HCT116 (cell line): ENCODE data around the gene CDYL2. TPM values are rescaled to one million over a fixed set of nuclear protein-coding genes. Genes with fewer than 3 reads are reported as not detected.

ENCODE experiments used
- ATAC-seq: fragments of 200-7000 bp; cut with Tn5 transposase; 2 replicates; pipeline ENCODE4 v1.9.1; 2020; ENCODE audit warnings: mild to moderate bottlenecking, moderate library complexity
- BruUV-seq: library from RNA; stranded (reverse); fragments of 400-500 nt; replicated peaks from 2 replicates; lab custom pipeline; 2021; lab: Mats Ljungman, UMichigan
- CTCF ChIA-PET: fragments of 300-600 bp; sonication (Branson Sonifier 250); formaldehyde crosslinking; loops from one replicate; lab custom pipeline; 2021; ENCODE audit warnings: antibody characterized with exemption; lab: Charles Lee
- POLR2A ChIA-PET: fragments of 300-600, 350-600 bp; sonication (Branson Sonifier 250); formaldehyde crosslinking; loops from one replicate; lab custom pipeline; 2021; ENCODE audit warnings: antibody characterized with exemption; lab: Charles Lee
- RAD21 ChIA-PET, 2 experiments: fragments of 300-600 bp; sonication (Branson Sonifier 250); formaldehyde crosslinking; loops; one replicate each; lab custom pipeline; 2023; ENCODE audit warnings: low total read pairs in 2 of 2; ENCODE audit not compliant: uncharacterized antibody in 2 of 2, unreplicated experiment in 2 of 2, low non-redundant PET in 1 of 2; lab: Charles Lee
- DNase-seq: peaks from one replicate; pipeline ENCODE4 v3.0.0-alpha.2; 2010; ENCODE audit warnings: low read depth, low spot score
- H2AFZ ChIP-seq: fragments of 200-600 bp; shearing (Covaris generic), sonication (generic); 2 replicates; pipeline ENCODE4 v1.6.1; 2017; ENCODE audit warnings: low read depth, mixed run types, mixed read lengths, antibody characterized with exemption, low read length; ENCODE audit not compliant: poor library complexity, severe bottlenecking
- H3K27ac ChIP-seq: 2 replicates; pipeline ENCODE4 v1.5.1; 2012; ENCODE audit warnings: low read depth, low read length
- H3K27me3 ChIP-seq: fragments of 200-600 bp; sonication (generic); 2 replicates; pipeline ENCODE4 v1.6.1; 2016; ENCODE audit warnings: mixed run types, low read length, mixed read lengths; ENCODE audit not compliant: insufficient read depth
- H3K36me3 ChIP-seq, 2 experiments: fragments of 200-500 bp in 1 of 2; fragments of 200-600 bp in 1 of 2; sonication (Bioruptor generic) in 1 of 2; sonication (generic) in 1 of 2; 2 replicates each; pipeline versions ENCODE4 v1.5.1 to v1.6.1; 2014 to 2016; ENCODE audit warnings: low read length in 2 of 2, inconsistent platforms in 1 of 2, mixed read lengths in 1 of 2, mixed run types in 1 of 2; ENCODE audit not compliant: insufficient read depth in 2 of 2, control insufficient read depth in 1 of 2
- H3K4me1 ChIP-seq, 2 experiments: fragments of 200-600 bp in 1 of 2; sonication (generic) in 1 of 2; 2 replicates each; pipeline versions ENCODE4 v1.5.1 to v1.6.1; 2012 to 2017; ENCODE audit warnings: low read length in 2 of 2, inconsistent platforms in 1 of 2, mild to moderate bottlenecking in 1 of 2, mixed read lengths in 1 of 2, mixed run types in 1 of 2, moderate library complexity in 1 of 2; ENCODE audit not compliant: insufficient read depth in 2 of 2, control insufficient read depth in 1 of 2
- H3K4me2 ChIP-seq: fragments of 200-600 bp; sonication (generic); 2 replicates; pipeline ENCODE4 v1.6.1; 2017; ENCODE audit warnings: mixed run types, low read length, mixed read lengths
- H3K4me3 ChIP-seq, 2 experiments: fragments of 200-600 bp in 1 of 2; sonication (generic) in 1 of 2; replicated peaks in 1 of 2; 2 replicates each; pipeline ENCODE4 v1.5.1; 2011 to 2016; ENCODE audit warnings: low read length in 2 of 2, control low read depth in 1 of 2, low read depth in 1 of 2, mild to moderate bottlenecking in 1 of 2, mixed read lengths in 1 of 2, mixed run types in 1 of 2
- H3K79me2 ChIP-seq: fragments of 200-600 bp; sonication (generic); 2 replicates; pipeline ENCODE4 v1.6.1; 2017; ENCODE audit warnings: mild to moderate bottlenecking, mixed run types, low read length, moderate library complexity, mixed read lengths; ENCODE audit not compliant: insufficient read depth
- H3K9ac ChIP-seq: fragments of 200-600 bp; sonication (generic); 2 replicates; pipeline ENCODE4 v1.6.1; 2016; ENCODE audit warnings: low read length, mixed read lengths
- H3K9me2 ChIP-seq: fragments of 200-600 bp; sonication (generic), shearing (Covaris generic); 2 replicates; pipeline ENCODE4 v1.6.1; 2017; ENCODE audit warnings: mixed run types, mild to moderate bottlenecking, moderate library complexity; ENCODE audit not compliant: insufficient read depth
- H3K9me3 ChIP-seq, 2 experiments: fragments of 200-500 bp in 1 of 2; fragments of 200-600 bp in 1 of 2; sonication (Bioruptor generic) in 1 of 2; sonication (generic) in 1 of 2; 2 replicates each; pipeline ENCODE4 v1.6.1; 2014 to 2017; ENCODE audit warnings: low read length in 2 of 2, mixed read lengths in 2 of 2, inconsistent platforms in 1 of 2, low read depth in 1 of 2, mild to moderate bottlenecking in 1 of 2, mixed run types in 1 of 2, moderate library complexity in 1 of 2; ENCODE audit not compliant: control insufficient read depth in 1 of 2, insufficient read depth in 1 of 2
- H4K20me1 ChIP-seq: fragments of 200-600 bp; sonication (generic), shearing (Covaris generic); 2 replicates; pipeline ENCODE4 v1.6.1; 2017; ENCODE audit warnings: mixed run types, mild to moderate bottlenecking, moderate library complexity; ENCODE audit not compliant: insufficient read depth
- CEBPB ChIP-seq: IDR thresholded peaks from 2 replicates; pipeline ENCODE4 v1.6.1; 2012; ENCODE audit warnings: low read depth
- EGR1 ChIP-seq: IDR thresholded peaks from 2 replicates; pipeline ENCODE4 v1.6.1; 2012; ENCODE audit warnings: low read depth
- ELF1 ChIP-seq: IDR thresholded peaks from 2 replicates; pipeline ENCODE4 v1.6.1; 2012; ENCODE audit warnings: low read depth, borderline replicate concordance
- EZH2 ChIP-seq: fragments of 200-600 bp; sonication (generic); IDR thresholded peaks from 2 replicates; pipeline ENCODE4 v1.6.1; 2017; ENCODE audit warnings: antibody characterized with exemption, mixed run types
- FOSL1 ChIP-seq: IDR thresholded peaks from 2 replicates; pipeline ENCODE4 v1.6.1; 2012; ENCODE audit warnings: low read depth
- JUND ChIP-seq: IDR thresholded peaks from 2 replicates; pipeline ENCODE4 v1.6.1; 2012
- RAD21 ChIP-seq: IDR thresholded peaks from 2 replicates; pipeline ENCODE4 v1.6.1; 2012; ENCODE audit warnings: low read depth, mild to moderate bottlenecking
- SIN3A ChIP-seq: IDR thresholded peaks from 2 replicates; pipeline ENCODE4 v1.6.1; 2012; ENCODE audit warnings: low read depth
- SP1 ChIP-seq: IDR thresholded peaks from 2 replicates; pipeline ENCODE4 v1.6.1; 2012; ENCODE audit warnings: low read depth
- TCF7L2 ChIP-seq: IDR thresholded peaks from 2 replicates; pipeline ENCODE4 v1.7.0; 2011; ENCODE audit warnings: borderline replicate concordance, inconsistent platforms; ENCODE audit not compliant: insufficient read depth, insufficient read length; ENCODE audit errors: extremely low read depth
- YY1 ChIP-seq: IDR thresholded peaks from 2 replicates; pipeline ENCODE4 v1.6.1; 2011; ENCODE audit warnings: low read length, low read depth, moderate library complexity, mild to moderate bottlenecking; ENCODE audit not compliant: insufficient replicate concordance; ENCODE audit errors: extremely low read depth
- ZFX ChIP-seq: fragments of 450-650 bp; IDR thresholded peaks from 2 replicates; pipeline ENCODE4 v1.6.1; 2017
- ZNF274 ChIP-seq: fragments of 200-500 bp; sonication (Bioruptor generic); IDR thresholded peaks from 2 replicates; pipeline ENCODE4 v1.6.1; 2014; ENCODE audit warnings: mild to moderate bottlenecking, low read depth, low read length, inconsistent platforms
- intact Hi-C: fragments of 100-400 bp; cut with micrococcal nuclease; formaldehyde crosslinking; loops from 2 replicates; pipeline ENCODE4 v1.10.0; 2022
- total RNA-seq: library from RNA; stranded (reverse); gene quantifications from one replicate; pipeline ENCODE4 v1.2.1, GENCODE V29; 2021; ENCODE audit not compliant: unreplicated experiment
- TF ChIP-seq, protein P1 (sequence below): IDR thresholded peaks from 2 replicates; pipeline ENCODE4 v1.6.1; 2012; ENCODE audit warnings: low read depth
- TF ChIP-seq, protein P2 (sequence below): IDR thresholded peaks from 2 replicates; pipeline ENCODE4 v1.6.1; 2012

Gene CDYL2
- total RNA-seq, 1 experiment from 2014 or later = 0.10 TPM

DNA sequence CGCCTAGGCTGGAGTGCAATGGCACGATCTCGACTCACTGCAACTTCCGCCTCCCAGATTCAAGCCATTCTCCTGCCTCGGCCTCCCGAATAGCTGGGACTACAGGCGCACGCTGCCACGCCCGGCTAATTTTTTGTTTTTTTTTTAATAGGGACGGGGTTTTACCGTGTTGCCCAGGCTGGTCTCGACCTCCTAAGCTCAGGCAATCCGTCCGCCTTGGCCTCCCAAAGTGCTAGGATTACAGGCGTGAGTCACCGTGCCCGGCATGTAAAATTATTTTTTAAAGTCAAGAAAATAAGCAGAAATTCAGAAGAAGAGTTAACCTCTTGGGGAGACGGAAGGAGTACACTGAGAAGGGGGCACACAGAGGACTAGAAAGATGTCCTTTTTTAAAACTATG, 27.5 kb downstream of the CDYL2 start:
- TF ChIP-seq RAD21 (no peak), YY1 (no peak), EZH2 (no peak), SP1 (no peak), ZNF274 (no peak), FOSL1 (no peak), JUND (no peak), SIN3A (no peak), ZFX (no peak), CEBPB (no peak), TCF7L2 (no peak), EGR1 (no peak), ELF1 (no peak)
- TF ChIP-seq, protein P1, sequence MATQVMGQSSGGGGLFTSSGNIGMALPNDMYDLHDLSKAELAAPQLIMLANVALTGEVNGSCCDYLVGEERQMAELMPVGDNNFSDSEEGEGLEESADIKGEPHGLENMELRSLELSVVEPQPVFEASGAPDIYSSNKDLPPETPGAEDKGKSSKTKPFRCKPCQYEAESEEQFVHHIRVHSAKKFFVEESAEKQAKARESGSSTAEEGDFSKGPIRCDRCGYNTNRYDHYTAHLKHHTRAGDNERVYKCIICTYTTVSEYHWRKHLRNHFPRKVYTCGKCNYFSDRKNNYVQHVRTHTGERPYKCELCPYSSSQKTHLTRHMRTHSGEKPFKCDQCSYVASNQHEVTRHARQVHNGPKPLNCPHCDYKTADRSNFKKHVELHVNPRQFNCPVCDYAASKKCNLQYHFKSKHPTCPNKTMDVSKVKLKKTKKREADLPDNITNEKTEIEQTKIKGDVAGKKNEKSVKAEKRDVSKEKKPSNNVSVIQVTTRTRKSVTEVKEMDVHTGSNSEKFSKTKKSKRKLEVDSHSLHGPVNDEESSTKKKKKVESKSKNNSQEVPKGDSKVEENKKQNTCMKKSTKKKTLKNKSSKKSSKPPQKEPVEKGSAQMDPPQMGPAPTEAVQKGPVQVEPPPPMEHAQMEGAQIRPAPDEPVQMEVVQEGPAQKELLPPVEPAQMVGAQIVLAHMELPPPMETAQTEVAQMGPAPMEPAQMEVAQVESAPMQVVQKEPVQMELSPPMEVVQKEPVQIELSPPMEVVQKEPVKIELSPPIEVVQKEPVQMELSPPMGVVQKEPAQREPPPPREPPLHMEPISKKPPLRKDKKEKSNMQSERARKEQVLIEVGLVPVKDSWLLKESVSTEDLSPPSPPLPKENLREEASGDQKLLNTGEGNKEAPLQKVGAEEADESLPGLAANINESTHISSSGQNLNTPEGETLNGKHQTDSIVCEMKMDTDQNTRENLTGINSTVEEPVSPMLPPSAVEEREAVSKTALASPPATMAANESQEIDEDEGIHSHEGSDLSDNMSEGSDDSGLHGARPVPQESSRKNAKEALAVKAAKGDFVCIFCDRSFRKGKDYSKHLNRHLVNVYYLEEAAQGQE = no peak
- TF ChIP-seq, protein P2, sequence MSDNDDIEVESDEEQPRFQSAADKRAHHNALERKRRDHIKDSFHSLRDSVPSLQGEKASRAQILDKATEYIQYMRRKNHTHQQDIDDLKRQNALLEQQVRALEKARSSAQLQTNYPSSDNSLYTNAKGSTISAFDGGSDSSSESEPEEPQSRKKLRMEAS = no peak
- ChIA-PET POLR2A (no interaction called here), RAD21 (no interaction called here), CTCF (no interaction called here)
- DNase-seq = no peak
- no peak overlapping the region for H3K4me2 ChIP-seq
- ATAC-seq = no peak
- no peaks in the 10 kb centered on the region for H3K4me1 ChIP-seq
- H4K20me1 ChIP-seq = no peaks in the 10 kb centered on the region; the same call in 1 of the 2 replicates
- no peak overlapping the region for H3K4me3 ChIP-seq
- no TSS peak for BruUV-seq
- no peaks in the 10 kb centered on the region for H3K9me2 ChIP-seq
- H3K27me3 ChIP-seq = no peaks in the 10 kb centered on the region
- H3K27ac ChIP-seq = no peak overlapping the region
- no peak overlapping the region for H2AFZ ChIP-seq
- intact Hi-C loops = no loop called here
- H3K79me2 ChIP-seq = no peaks in the 10 kb centered on the region
- no peak overlapping the region for H3K9ac ChIP-seq
- H3K36me3 ChIP-seq = no peaks in the 10 kb centered on the region
- no peaks in the 10 kb centered on the region for H3K9me3 ChIP-seq
